Measurements from ENCODE around the gene RUVBL2.

The RUVBL2 gene

GRCh38 chr19:48989701-48990291 lies 3.9 kb upstream of the RUVBL2 start:
- DNase-seq: no peak

- no peak for DNase-seq
Measured at GRCh38 chr19:48990400-48990799, 3.3 kb upstream of the RUVBL2 start.

- DNase-seq: no peak
Measured at GRCh38 chr19:48991011-48991609, 2.6 kb upstream of the RUVBL2 start.

GRCh38 chr19:48991873-48992580 lies 1.7 kb upstream of the RUVBL2 start:
- DNase-seq: peak; percentile 77 to 86

- DNase-seq: no peak
Measured at GRCh38 chr19:48992581-48993174, 1.0 kb upstream of the RUVBL2 start.

- DNase-seq: peak; percentile 27 to 56
Measured at GRCh38 chr19:48994035-48994386, 324 bp downstream of the RUVBL2 start.

GRCh38 chr19:48997972-48998371 lies 4.3 kb downstream of the RUVBL2 start:
- DNase-seq: peak; percentile 55 to 58

- peak; percentile 59 to 61 for DNase-seq
Measured at GRCh38 chr19:48999481-49000325, 6.0 kb downstream of the RUVBL2 start.

GRCh38 chr19:49004133-49004532 lies 10.4 kb downstream of the RUVBL2 start:
- no peak for DNase-seq

- DNase-seq: no peak
Measured at GRCh38 chr19:49004964-49005614, 11.4 kb downstream of the RUVBL2 start.

- no peak for DNase-seq
Measured at GRCh38 chr19:49006905-49007304, 13.2 kb downstream of the RUVBL2 start.

- no peak for DNase-seq
Measured at GRCh38 chr19:49009828-49010227, 16.1 kb downstream of the RUVBL2 start.

GRCh38 chr19:49010453-49010852 lies 16.8 kb downstream of the RUVBL2 start:
- DNase-seq: no peak

- no peak for DNase-seq
Measured at GRCh38 chr19:49011194-49011593, 17.5 kb downstream of the RUVBL2 start.

GRCh38 chr19:49014123-49014869 lies 20.6 kb downstream of the RUVBL2 start:
- DNase-seq: no peak

- DNase-seq: no peak
Measured at GRCh38 chr19:49014870-49015255, 21.2 kb downstream of the RUVBL2 start.

- DNase-seq: no peak
Measured at GRCh38 chr19:49016067-49016839, 22.6 kb downstream of the RUVBL2 start.

- no peak for DNase-seq
Measured at GRCh38 chr19:49017041-49017665, 23.5 kb downstream of the RUVBL2 start, which contains the start of gene LHB. Gene LHB (minus strand): TSS chr19:49017091. CDS start chr19:49017081, 10 bp downstream.

- DNase-seq: peak; percentile 50 to 63
Measured at GRCh38 chr19:49017666-49018351, 24.1 kb downstream of the RUVBL2 start.

Data from Kasumi-1 (cell line).